Stimulated activated naive CD8-positive, alpha-beta T cell treated with anti-CD3 and anti-CD28 coated beads, Interleukin-15, amount 100 ng/mL, for 72 hours (primary cell): ENCODE measurements around the gene SWI5.

Experiments used
- ATAC-seq: fragments of 150-1000 bp; cut with Tn5 transposase; 2 replicates; pipeline ENCODE4 v1.10.0; 2021; ENCODE audit warnings: mild to moderate bottlenecking, moderate library complexity
- DNase-seq, 2 donors: peaks; one replicate each; pipeline ENCODE4 v3.0.0; 2021 to 2022
- H3K27ac Mint-ChIP-seq, 2 donors: one replicate each; pipeline ENCODE4 v1.8.0; 2022; ENCODE audit warnings: mild to moderate bottlenecking in 2 of 2, mixed read lengths in 2 of 2, moderate library complexity in 2 of 2
- H3K27me3 Mint-ChIP-seq: one replicate; pipeline ENCODE4 v1.8.0; 2022; ENCODE audit warnings: mixed read lengths
- H3K4me1 Mint-ChIP-seq: one replicate; pipeline ENCODE4 v1.8.0; 2022; ENCODE audit warnings: mild to moderate bottlenecking, mixed read lengths
- H3K4me3 Mint-ChIP-seq, 2 donors: one replicate each; pipeline ENCODE4 v1.8.0; 2022; ENCODE audit warnings: mild to moderate bottlenecking in 2 of 2, mixed read lengths in 2 of 2, moderate library complexity in 1 of 2
- H3K9me3 Mint-ChIP-seq, 2 donors: one replicate each; pipeline ENCODE4 v1.8.0; 2022; ENCODE audit warnings: mixed read lengths in 2 of 2

Gene SWI5

DNA sequence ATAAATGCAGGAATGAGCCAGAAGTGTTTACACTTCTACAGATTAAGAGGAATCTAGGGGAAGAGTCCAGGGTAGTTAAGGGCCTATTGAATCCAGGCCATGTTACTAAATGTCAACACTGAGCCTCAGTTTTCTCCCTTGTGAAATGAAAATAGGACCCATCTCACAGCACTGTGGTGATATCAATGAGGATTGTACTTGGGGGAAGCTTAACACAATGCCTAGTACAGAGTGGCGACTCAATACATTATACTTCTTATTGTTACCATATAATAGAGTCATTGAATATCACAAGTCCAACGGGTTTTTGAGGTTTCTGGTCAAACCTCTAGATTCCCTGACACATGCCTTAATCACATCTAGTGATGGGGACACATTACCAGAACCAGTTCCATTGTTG, 41.6 kb downstream of the SWI5 start:
- Mint-ChIP-seq H3K4me3 (no peak overlapping the region), H3K27ac (peak overlapping the region in 1 of 2 donors; percentile 91), H3K9me3 (no peaks in the 10 kb centered on the region), H3K27me3 (no peaks in the 10 kb centered on the region), H3K4me1 (no peaks in the 10 kb centered on the region)
- no peak for DNase-seq
- ATAC-seq: no peak

DNA sequence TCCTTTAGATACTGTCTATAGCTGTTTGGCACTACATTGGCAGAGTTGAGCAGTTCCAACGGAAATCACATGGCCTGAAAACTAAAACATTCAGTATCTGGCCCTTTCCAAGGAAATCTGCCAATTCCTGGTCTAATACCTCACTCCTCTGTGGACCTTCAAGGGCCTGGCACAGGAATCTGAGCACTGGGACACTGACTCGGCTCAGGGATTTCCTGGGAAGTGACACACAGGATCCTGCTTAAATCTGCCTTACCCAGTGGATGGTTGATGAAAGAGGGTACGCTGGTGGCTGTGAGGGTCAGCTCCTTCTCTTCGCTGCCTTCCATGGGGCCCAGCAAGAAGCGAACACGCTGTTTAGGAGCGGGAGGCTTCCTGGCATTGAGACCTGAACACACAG, 45.3 kb downstream of the SWI5 start:
- no peak for DNase-seq
- Mint-ChIP-seq H3K4me3 (peak overlapping the region; percentile 90 to 95), H3K27me3 (no peaks in the 10 kb centered on the region), H3K9me3 (no peaks in the 10 kb centered on the region), H3K27ac (no peak overlapping the region), H3K4me1 (peaks cover 25% of the 10 kb centered on the region)
- no peak for ATAC-seq

- Mint-ChIP-seq H3K27ac (peak overlapping the region; percentile 98 to 99), H3K4me1 (peaks cover 25% of the 10 kb centered on the region), H3K4me3 (peak overlapping the region; percentile 90 to 95), H3K27me3 (no peaks in the 10 kb centered on the region), H3K9me3 (no peaks in the 10 kb centered on the region)
- ATAC-seq: peak; percentile 1
- no peak for DNase-seq
Measured at GRCh38 chr9:128321879-128322403, 45.9 kb downstream of the SWI5 start.

DNA sequence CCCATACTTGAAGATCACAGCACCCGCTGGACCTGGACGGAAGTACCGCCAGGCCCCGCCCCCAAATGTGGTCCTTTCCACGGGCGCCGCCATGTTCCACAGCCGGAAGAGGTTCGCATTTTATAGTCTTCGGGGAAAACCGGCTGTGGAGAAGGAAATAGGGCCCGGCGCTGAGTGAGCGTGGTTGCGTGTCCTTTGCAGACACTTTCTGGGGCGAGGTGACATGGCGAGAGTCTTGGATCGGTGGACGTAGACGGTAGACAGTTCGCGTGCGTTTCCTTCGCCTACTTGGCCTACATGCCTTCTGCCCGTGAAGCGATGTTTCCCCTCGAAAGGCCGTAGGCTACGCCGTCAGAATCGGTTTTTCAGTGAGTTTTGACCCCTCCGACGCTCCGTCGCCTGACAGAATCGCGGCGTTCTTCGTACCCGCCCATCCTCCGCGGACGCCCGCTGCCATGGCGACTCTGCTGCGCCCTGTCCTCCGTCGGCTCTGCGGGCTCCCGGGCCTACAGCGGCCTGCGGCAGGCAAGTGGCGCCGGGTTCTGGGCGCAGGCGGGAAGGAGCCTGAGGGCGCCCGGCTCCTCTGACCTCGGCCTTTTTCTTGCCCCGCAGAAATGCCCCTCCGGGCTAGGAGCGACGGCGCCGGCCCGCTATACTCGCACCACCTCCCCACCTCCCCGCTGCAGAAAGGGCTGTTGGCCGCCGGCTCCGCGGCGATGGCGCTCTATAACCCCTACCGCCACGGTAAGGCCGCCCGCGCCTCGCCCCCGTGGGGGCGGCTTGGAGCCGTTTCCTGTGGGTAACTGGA, 46.5 kb downstream of the SWI5 start, which contains the start of the genes COQ4 and TRUB2:
COQ4 (plus strand) TSS at position 436 of the 808 bp plus-strand sequence; CDS start at position 456, 20 bp downstream.
TRUB2 (minus strand) TSS at position 44 of the 808 bp plus-strand sequence; CDS start at position 5, 39 bp downstream.
- H3K27ac Mint-ChIP-seq: peak within 1 kb of the TSS; percentile 98 to 99
- no peaks in the 10 kb centered on the region for H3K27me3 Mint-ChIP-seq
- peak; percentile 92 to 94 for DNase-seq
- peak; percentile 92 for ATAC-seq
- no peaks in the 10 kb centered on the region for H3K9me3 Mint-ChIP-seq
- H3K4me3 Mint-ChIP-seq: peak within 1 kb of the TSS; percentile 90 to 95
- H3K4me1 Mint-ChIP-seq: peaks cover 25% of the 10 kb centered on the region

DNA sequence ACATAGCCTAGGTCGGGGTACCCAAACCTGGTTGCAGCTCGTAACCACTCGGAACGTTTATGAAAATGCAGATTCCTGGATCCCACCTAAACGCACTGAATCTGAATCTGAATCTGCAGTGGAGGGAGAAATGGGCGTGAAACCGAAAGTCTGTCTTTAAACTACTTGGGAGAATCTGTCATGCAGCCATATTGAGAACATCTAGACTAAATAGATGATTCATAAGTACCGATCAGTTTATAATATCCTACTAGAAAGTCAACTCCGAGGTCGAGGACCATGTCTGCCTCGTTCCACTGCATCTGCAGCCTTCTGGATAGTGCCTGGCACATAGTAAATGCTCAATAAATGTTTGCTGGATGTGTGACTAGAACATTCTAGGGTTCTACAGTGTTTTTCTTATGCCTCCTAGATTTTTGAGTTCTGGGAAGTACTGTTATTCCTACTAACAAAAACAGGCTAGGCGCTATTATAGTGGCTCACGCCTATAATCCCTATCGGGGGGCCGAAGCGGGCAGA, 47.2 kb downstream of the SWI5 start:
- no peaks in the 10 kb centered on the region for H3K27me3 Mint-ChIP-seq
- H3K4me1 Mint-ChIP-seq: peaks cover 25% of the 10 kb centered on the region
- ATAC-seq (peak; percentile 30), DNase-seq (no peak)
- peak overlapping the region; percentile 90 to 95 for H3K4me3 Mint-ChIP-seq
- H3K9me3 Mint-ChIP-seq: no peaks in the 10 kb centered on the region
- H3K27ac Mint-ChIP-seq: peak overlapping the region; percentile 98 to 99

DNA sequence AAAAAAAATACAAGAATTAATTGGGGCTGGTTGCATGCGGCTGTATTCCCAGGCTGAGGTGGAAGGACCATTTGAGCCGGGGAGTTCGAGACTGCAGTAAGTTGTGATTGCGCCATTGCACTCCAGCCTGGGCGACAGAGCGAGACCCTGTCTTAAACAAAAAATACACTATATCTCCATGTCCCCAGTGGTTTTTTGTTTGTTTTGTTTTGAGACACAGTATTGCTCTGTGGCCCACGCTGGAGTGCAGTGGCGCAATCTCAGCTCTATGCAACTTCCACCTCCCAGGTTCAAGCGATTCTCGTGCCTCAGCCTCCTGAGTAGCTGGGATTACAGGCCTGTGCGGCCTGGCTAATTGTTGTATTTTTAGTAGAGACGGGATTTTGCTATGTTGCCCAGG, 47.7 kb downstream of the SWI5 start:
- DNase-seq (no peak), ATAC-seq (no peak)
- H3K4me1 Mint-ChIP-seq: peaks cover 25% of the 10 kb centered on the region

GRCh38 chr9:128324401-128324800, 48.3 kb downstream of the SWI5 start:
- peak overlapping the region in 1 of 2 donors; percentile 46 for H3K27ac Mint-ChIP-seq
- H3K9me3 Mint-ChIP-seq: no peaks in the 10 kb centered on the region
- no peak for DNase-seq
- H3K27me3 Mint-ChIP-seq: no peaks in the 10 kb centered on the region
- H3K4me3 Mint-ChIP-seq: peak overlapping the region; percentile 19 to 90
- peaks cover 25% of the 10 kb centered on the region for H3K4me1 Mint-ChIP-seq
- ATAC-seq: no peak

More for the DNA sequence above, 47.7 kb downstream of the SWI5 start:
- peak overlapping the region; percentile 42 to 98 for H3K27ac Mint-ChIP-seq
- H3K4me3 Mint-ChIP-seq: peak overlapping the region; percentile 90 to 95
- no peaks in the 10 kb centered on the region for H3K27me3 Mint-ChIP-seq
- H3K9me3 Mint-ChIP-seq: no peaks in the 10 kb centered on the region

- Mint-ChIP-seq H3K27me3 (no peaks in the 10 kb centered on the region), H3K9me3 (no peaks in the 10 kb centered on the region), H3K4me1 (peaks cover 25% of the 10 kb centered on the region), H3K4me3 (no peak overlapping the region), H3K27ac (no peak overlapping the region)
- ATAC-seq: no peak
- no peak for DNase-seq
Measured at GRCh38 chr9:128325629-128326028, 49.6 kb downstream of the SWI5 start.

GRCh38 chr9:128333451-128333869, 57.4 kb downstream of the SWI5 start:
- no peaks in the 10 kb centered on the region for H3K4me1 Mint-ChIP-seq
- H3K9me3 Mint-ChIP-seq: no peaks in the 10 kb centered on the region
- H3K27ac Mint-ChIP-seq: no peak overlapping the region
- H3K4me3 Mint-ChIP-seq: no peak overlapping the region
- H3K27me3 Mint-ChIP-seq: no peaks in the 10 kb centered on the region
- ATAC-seq (no peak), DNase-seq (no peak)

DNA sequence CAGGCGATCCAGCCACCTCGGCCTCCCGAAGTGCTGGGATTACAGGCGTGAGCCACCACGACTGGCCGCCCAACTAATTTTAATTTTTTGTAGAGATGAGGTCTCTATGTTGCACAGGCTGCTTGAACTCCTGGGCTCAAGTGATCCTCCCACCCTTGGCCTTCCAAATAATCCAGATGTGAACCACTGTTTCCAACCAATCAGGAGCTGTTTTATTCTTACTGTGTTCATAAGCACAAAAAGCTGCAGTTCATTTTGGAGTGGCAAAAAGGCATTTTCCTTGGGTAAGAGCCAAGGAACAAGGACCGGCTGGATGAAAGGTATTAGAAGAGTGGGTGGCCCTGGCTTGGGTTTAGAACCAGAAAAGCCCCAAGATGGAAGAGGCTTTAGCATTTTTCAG, 59.1 kb downstream of the SWI5 start:
- no peak overlapping the region for H3K27ac Mint-ChIP-seq
- ATAC-seq (no peak), DNase-seq (no peak)
- H3K4me1 Mint-ChIP-seq: peaks cover 7% of the 10 kb centered on the region
- H3K27me3 Mint-ChIP-seq: no peaks in the 10 kb centered on the region
- H3K4me3 Mint-ChIP-seq: no peak overlapping the region
- H3K9me3 Mint-ChIP-seq: no peaks in the 10 kb centered on the region

- Mint-ChIP-seq H3K27me3 (no peaks in the 10 kb centered on the region), H3K27ac (no peak overlapping the region), H3K4me3 (no peak overlapping the region), H3K4me1 (peaks cover 7% of the 10 kb centered on the region), H3K9me3 (no peaks in the 10 kb centered on the region)
- ATAC-seq: no peak
- no peak for DNase-seq
Measured at GRCh38 chr9:128335914-128336313, 59.8 kb downstream of the SWI5 start.

GRCh38 chr9:128337936-128338335, 61.9 kb downstream of the SWI5 start:
- H3K27me3 Mint-ChIP-seq: no peaks in the 10 kb centered on the region
- H3K9me3 Mint-ChIP-seq: no peaks in the 10 kb centered on the region
- ATAC-seq (no peak), DNase-seq (no peak)
- peaks cover 15% of the 10 kb centered on the region for H3K4me1 Mint-ChIP-seq
- no peak overlapping the region for H3K4me3 Mint-ChIP-seq
- no peak overlapping the region for H3K27ac Mint-ChIP-seq
